Kidney capillary endothelial cell (primary cell): ENCODE measurements around the gene RPL39.
A peak's percentile ranks its signal among the peaks of the same experiment; 100 is the strongest.
"Not testable (repeated sequence)": the region's sequence is repeated elsewhere in the genome, so short reads cannot be mapped to it uniquely, and the experiment has no call there.

Experiments
- DNase-seq: peaks from one replicate; pipeline ENCODE4 v3.0.0-alpha.2; 2018; ENCODE audit warnings: low spot score

RPL39 gene

DNA sequence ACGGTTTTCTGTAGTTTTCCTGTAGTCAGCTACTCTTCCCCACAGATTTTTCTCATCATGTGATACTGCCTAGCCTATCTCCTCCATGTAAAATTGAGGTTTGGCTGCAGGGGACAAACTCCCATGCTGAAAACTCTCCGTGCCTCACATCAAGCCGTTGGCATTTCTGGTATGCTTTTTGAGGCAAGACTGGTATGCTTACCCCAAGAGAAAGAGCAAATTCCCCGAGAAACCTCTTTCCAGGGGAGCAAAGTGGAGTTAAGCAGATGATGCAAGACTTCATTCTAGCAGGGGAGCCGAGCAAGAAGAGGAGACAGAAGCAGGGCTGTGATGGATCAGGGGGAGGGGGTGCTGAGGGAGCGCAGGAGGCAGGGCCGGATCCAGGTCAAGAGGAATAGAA is 28.2 kb downstream of the RPL39 start:
- no peak for DNase-seq

DNA sequence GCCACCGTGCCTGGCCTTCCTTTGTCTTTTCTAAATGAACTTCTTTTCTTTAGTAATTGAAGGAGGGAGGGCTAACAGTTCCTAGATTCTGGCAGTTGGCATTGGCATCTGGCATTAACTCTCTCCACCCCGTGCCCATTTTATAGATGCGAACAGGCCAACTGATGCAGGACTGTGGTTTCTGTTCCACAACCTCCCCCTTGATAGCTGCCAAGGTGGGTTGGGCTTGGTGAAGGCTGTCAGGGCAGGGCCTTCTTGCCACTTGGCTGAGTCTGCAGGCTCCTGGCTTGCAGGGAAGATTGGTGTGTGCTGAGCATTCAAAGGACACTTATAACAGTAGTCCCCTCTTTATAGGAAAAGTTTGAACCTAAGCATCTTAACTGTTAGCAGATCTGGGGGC is 28.7 kb downstream of the RPL39 start:
- DNase-seq = no peak

DNA sequence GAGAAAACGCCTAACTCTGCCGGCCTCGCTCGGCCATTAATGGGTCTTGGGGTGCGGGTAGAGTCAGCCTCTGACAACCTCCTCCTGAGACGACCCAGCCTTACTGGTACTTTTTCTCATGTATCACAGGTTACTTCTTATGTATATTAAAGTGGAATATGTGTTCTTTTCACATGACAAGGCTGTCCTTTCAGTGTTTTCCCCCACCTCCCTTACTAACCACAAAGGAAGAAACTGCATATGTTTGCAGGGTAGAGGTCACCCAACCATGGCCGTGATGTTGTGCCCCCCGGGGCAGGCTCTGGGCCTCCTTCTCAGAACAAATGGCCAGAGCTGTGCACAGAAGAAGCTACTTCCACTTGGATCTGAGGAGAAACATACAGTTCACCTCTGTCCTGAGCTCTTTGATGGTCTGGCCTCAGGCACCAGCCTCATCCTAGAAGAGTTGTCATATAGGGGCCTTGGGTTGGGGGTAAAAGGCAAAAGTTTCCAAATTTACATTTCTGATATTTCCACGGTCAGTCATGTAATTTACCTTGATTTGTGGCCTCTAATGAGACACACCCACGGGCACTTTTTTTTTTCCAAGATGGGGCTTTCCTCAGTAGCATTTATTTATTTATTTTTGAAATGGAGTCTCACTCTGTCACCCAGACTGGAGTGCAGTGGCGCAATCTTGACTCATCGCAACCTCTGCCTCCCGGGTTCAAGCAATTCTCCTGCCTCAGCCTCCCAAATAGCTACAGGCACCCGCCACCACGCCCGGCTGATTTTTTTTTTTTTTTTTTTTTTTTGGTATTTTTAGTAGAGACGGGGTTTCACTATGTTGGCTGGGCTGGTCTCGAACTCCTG is 31.2 kb downstream of the RPL39 start:
- DNase-seq = no peak

DNA sequence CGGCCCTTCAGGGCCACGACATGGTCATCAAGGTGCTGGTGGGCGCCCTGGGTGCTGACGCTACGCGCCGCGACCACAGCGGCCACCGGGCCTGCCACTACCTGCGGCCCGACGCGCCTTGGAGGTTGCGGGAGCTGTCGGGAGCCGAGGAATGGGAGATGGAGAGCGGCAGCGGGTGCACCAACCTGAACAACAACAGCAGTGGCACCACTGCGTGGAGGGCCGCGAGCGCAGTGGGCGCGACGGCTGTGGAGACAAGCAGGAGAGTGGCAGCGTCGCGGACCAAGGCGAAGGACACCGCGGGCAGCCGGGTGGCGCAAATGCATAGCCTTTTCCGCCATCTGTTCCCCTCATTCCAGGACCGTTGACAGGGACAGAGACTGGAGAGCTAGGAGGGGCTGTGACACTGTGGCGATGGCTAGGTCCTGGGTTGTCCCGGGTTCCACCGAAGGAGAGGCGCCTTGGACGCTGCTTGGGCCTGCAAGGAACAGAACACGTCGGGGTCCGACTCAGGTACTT is 32.1 kb downstream of the RPL39 start:
- no peak for DNase-seq

DNA sequence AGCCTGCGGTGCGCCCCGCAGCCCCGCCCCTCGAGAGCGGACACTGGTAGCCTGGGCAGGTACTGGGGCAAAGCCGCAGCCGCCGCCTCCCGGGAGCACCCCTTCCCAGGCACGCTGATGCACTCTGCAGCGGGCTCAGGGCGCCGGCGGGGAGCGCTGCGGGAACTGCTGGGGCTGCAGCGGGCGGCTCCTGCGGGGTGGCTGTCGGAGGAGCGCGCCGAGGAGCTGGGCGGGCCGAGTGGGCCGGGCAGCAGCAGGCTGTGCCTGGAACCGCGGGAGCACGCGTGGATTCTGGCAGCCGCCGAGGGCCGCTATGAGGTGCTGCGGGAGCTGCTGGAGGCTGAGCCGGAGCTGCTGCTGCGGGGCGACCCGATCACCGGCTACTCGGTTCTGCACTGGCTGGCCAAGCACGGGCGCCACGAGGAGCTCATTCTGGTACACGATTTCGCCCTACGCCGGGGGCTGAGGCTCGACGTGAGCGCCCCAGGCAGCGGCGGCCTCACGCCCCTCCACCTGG is 32.6 kb downstream of the RPL39 start:
- DNase-seq = no peak

DNA sequence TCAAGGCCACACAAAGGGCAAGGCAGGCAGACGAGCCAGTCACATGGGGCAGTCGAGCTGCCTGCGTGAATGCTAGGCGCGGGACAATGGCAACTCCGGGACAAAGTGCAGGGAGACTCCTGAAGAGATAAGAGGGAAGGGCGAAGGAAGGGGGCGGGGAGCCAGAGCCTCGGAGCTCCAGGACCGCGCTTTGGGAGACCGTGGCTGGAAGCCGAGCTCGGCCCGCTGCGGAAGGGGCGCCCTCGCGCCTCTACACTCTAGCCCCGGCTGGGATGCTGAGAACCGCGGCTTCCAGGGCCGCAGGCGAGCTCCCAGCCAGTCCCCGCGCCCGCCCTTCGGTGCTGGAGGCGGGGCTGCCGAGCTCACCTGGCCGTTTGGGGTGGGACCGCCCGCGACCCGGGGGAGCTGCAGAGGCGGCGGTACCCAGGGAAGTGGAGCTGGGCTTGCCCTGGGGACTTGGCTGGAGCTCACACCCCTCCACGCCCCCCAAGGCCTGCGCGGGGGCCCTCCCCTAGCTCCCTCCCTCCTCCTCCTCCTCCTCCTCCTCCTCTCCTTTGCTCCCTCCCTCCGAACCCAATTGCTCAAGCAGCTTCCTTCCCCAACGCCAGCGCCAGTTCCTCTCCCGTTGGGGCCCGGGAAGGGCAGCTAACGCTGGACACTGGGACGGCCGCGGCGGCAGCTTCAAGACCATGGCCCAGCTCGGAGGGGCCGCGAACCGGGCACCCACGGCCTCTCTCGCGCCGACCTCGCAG is 33.3 kb downstream of the RPL39 start, which contains the start of gene SOWAHD:
TSS of gene SOWAHD (plus strand) at position 610 of the 752 bp plus-strand sequence. CDS start at position 690, 80 bp downstream.
- DNase-seq = no peak

DNA sequence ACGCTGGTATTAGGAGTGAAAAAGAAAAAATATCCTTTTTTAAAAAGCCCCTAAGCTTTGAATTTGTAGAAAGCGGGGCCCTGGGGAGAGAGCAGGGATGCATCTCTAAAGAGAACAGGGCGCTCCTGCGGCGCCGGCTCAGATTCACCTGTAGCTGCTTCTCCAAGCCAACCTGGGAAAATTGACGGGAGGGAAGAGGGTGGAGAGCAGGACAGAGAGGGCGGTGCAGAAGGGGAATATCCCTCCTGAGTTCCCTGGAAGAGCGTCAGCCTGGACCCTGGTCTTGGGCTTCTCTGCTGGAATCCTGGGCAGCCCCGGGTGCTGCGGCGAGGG is 33.8 kb downstream of the RPL39 start:
- DNase-seq = no peak

DNA sequence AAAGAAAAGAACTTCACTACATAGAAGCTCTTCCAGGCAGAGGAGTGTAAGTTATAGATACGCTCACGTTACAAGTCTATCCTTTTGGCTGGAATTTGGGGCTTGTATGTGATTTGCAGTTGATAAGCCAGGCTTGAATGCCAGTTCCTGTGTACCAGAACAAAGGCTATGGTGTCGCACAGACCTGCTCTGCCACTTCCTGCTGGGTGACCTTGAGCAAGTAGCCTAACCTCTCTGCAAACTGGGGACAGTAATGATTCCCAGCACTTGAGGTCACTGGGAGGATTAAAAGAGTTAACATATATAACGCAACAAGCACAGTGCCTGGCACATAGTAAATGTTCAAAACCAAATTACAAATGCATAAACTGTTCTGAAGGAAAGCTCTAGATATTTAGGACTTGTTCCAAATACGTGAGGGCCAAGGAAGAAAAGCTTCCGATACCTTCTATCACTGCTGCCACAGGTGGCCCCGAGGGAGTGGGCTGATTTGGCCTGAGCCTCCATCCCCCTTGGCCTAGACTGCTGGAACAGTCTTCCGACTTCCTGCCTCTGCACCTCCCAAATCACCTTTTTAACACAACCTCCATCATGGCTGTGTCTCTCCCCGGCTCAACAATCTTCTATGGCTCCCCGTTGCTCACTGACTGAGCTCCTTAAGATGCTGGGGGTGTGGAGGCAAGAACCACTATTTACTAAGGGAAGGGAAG is 34.3 kb downstream of the RPL39 start:
- no peak for DNase-seq

DNA sequence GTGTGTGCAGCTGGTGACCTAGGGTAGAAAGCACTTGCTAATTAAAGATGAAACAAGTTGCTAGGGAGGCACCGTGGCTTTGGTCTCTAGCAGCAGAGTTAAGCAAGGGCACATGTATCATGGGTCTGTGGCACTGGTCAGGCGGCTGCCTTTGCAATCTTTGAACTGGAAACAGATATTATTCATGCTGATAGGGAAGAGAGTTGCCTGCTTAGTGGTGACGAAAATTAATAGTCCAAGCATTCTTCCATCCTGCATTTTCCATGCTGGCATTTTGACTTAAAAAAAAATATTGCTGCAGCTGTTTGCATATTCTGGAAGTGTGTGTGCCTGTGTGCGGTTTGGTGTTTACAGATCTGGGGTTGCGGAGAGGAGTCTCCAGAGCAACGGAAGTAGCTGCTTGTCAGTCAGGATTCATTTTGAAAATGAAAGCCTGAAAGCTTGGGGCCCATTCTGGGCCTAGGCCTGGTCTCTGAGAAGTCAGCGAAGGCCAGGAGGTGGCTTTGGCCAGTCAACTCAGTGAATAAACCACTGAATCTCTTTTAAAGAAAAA is 35.4 kb downstream of the RPL39 start:
- DNase-seq = no peak

DNA sequence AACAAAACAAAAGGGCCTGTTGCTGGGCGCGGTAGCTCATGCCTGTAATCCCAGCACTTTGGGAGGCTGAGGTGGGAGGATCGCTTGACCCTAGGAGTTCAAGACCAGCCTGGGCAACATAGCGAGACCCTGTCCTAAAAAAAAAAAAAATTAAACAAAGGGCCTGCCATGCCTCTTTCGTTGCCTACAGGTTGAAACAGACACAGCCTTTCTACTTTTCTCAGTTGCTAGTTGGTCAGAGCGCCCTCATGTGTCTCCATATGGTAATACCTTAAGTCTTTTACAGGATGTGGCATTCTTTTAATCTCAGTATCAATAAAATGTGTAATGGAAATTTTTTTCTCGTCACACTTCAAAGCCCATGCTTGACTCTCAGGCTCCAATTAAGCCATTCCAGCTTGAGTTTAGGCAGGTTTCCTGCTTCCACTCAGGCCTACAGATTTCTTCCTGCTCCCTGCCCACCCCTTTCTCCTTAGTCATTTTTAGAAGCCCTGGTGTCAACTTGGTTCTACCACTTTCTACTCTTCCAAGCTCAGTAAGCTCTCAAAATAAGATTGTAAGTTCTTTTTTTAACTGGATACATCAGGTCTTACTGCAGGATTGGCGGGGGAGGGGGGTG is 37.7 kb downstream of the RPL39 start:
- DNase-seq = no peak

DNA sequence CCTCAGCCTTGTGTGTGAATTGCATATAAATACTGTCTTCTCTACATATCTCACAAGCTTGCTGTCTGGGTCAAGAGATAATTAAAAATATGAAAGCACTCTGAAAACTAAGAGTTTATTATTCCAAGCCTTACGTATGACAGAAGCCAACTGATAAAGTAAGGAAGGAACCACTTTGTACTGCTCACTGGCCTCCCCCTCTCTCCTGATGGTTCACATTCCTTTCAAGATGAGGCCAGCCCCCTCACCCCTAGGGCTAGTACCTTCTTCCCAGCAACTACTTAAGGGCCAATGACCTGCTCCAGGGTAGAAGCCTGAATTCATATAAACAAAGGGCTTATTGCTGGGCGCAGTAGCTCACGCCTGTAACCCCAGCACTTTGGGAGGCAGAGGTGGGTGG is 38.4 kb downstream of the RPL39 start:
- DNase-seq = no peak

DNA sequence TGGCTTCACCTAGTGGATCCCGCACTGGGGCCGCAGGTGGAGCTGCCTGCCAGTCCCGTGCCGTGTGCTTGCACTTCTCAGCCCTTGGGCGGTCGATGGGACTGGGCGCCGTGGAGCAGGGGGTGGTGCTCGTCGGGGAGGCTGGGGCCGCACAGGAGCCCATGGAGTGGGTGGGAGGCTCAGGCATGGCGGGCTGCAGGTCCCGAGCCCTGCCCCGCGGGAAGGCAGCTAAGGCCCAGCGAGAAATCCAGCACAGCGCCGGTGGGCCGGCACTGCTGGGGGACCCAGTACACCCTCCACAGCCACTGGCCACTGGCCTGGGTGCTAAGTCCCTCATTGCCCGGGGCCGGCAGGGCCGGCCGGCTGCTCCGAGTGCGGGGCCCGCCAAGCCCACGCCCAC is 40.7 kb downstream of the RPL39 start:
- DNase-seq = not testable (repeated sequence)

DNA sequence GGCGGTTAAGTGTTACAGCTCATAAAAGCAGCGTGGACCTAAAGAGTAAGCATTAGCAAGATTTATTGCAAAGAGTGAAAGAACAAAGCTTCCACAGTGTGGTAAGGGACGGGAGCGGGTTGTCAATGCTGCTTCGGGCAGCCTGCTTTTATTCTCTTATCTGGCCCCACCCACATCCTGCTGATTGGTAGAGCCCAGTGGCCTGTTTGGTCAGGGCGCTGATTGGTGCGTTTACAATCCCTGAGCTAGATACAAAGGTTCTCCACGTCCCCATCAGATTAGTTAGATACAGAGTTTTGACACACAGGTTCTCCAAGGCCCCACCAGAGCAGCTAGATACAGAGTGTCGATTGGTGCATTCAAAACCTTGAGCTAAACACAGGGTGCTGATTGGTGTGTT is 41.3 kb downstream of the RPL39 start:
- not testable (repeated sequence) for DNase-seq

DNA sequence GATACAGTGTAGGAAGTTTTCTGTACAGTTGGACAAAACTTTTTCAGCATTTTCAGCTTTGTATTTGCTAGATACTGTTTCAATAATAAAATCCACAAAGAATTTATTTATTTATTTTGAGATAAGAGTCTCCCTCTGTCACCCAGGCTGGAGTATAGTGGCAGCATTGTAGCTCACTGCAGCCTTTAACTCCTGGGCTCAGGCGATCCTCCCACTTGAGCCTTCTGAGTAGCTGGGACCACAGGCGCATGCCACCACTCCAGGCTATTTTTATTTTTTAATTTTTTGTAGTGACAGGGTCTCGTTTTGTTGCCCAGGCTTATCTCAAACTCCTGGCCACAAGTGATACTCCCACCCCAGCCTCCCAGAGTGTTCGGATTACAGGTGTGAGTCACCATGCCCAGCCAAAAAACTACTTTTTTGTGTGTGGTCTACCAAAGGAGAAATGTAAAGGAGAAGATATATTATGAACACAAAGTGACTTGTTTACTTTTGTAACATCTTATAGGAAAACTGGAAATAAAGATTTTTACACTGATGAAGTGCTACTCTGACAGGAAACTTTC is 46.1 kb downstream of the RPL39 start:
- DNase-seq = no peak

DNA sequence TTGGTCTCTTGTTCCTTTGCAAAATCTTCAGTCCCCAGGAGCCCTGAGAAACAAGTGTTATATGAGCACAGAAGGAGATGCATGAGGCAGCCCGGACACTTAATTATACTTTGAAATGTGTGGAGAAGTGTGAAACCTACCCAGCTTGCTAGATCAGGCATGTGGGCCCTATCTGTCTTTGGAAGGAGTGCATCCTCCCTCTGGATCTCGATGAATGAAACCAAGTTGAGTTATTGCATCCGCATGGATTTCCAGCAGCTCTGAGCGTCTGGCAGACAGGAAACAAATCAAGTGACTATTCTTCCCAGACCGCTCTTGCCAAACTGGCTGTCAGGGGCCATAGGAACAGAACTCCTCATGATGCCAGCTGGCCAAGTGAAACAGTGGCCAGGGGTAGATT is 52.7 kb downstream of the RPL39 start:
- peak; percentile 26 for DNase-seq
